Large intestine (tissue), 3 donors: ENCODE measurements around the gene ITSN2. TPM values are rescaled to one million over a fixed set of nuclear protein-coding genes. Genes with fewer than 3 reads are reported as not detected.
"Not testable (repeated sequence)": the region's sequence is repeated elsewhere in the genome, so short reads cannot be mapped to it uniquely, and the experiment has no call there.

Source experiments
- DNase-seq, 2 donors: peaks; one replicate each; pipeline versions ENCODE4 v3.0.0 to v3.0.0-alpha.2; 2013
- H3K27ac ChIP-seq: one replicate; pipeline ENCODE4 v1.5.1; 2013; ENCODE audit warnings: low read length
- H3K27me3 ChIP-seq: 2 replicates; pipeline ENCODE4 v1.6.1; 2013; ENCODE audit warnings: low read length; ENCODE audit not compliant: control insufficient read depth, insufficient read depth
- H3K36me3 ChIP-seq: 2 replicates; pipeline ENCODE4 v1.6.1; 2013; ENCODE audit warnings: low read length; ENCODE audit not compliant: control insufficient read depth, insufficient read depth
- H3K4me1 ChIP-seq: one replicate; pipeline ENCODE4 v1.6.1; 2013; ENCODE audit warnings: low read length; ENCODE audit not compliant: control insufficient read depth, insufficient read depth
- H3K4me3 ChIP-seq: one replicate; pipeline ENCODE4 v1.5.1; 2013; ENCODE audit warnings: low read length
- H3K9me3 ChIP-seq: one replicate; pipeline ENCODE4 v1.6.1; 2013; ENCODE audit warnings: mild to moderate bottlenecking, low read depth, low read length, moderate library complexity; ENCODE audit not compliant: control insufficient read depth
- WGBS: methylation state at CpG from one replicate; pipeline ENCODE4 v1.1.5; 2013; ENCODE audit warnings: low lambda C conversion rate; ENCODE audit not compliant: insufficient coverage; 5-methylcytosine and 5-hydroxymethylcytosine counted together
- polyA plus RNA-seq: library from polyadenylated mRNA; unstranded; fragments of 120-200 nt; gene quantifications from one replicate; pipeline ENCODE4 v1.2.1, GENCODE V29; 2013

Gene ITSN2
- polyA plus RNA-seq, 1 donor: 36.7 TPM

GRCh38 chr2:24206242-24206641 lies 154.1 kb downstream of the ITSN2 start:
- Histone ChIP-seq H3K9me3 (no peaks in the 10 kb centered on the region), H3K36me3 (peaks cover 66% of the 10 kb centered on the region), H3K4me1 (no peaks in the 10 kb centered on the region), H3K27ac (no peak overlapping the region), H3K4me3 (no peak overlapping the region), H3K27me3 (no peaks in the 10 kb centered on the region)
- no peak for DNase-seq
- WGBS: no CpG with 5 or more reads among the region's 6 CpGs

DNA sequence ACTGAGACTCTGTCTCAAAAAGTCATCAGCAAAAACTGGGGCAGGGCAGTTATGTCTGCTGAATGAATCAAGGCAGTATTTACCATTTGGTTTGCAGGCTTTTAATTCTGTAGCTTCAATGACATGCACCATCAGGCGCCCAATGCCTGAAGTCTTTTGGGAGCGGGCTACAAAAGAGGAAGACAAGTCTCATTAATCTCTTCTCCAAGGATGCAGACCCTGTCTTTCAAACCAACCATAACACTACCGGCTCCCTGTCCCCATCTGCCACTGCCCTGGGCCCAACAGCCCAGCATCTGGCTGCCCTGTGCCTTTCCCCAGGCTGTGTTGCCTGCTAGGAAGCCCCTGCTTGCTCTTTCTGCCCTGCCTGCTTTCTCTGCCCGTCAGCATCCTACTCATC lies 155.2 kb downstream of the ITSN2 start:
- DNase-seq: no peak
- Histone ChIP-seq H3K4me1 (no peaks in the 10 kb centered on the region), H3K36me3 (peaks cover 60% of the 10 kb centered on the region), H3K9me3 (no peaks in the 10 kb centered on the region), H3K27me3 (no peaks in the 10 kb centered on the region), H3K27ac (no peak overlapping the region), H3K4me3 (no peak overlapping the region)
- no CpG with 5 or more reads among the region's 4 CpGs for WGBS

GRCh38 chr2:24204505-24204904 lies 155.8 kb downstream of the ITSN2 start:
- Histone ChIP-seq H3K27me3 (no peaks in the 10 kb centered on the region), H3K27ac (no peak overlapping the region), H3K4me1 (no peaks in the 10 kb centered on the region), H3K36me3 (peaks cover 54% of the 10 kb centered on the region), H3K9me3 (no peaks in the 10 kb centered on the region), H3K4me3 (no peak overlapping the region)
- no peak for DNase-seq
- no CpG with 5 or more reads among the region's 12 CpGs for WGBS

- H3K36me3 ChIP-seq: peaks cover 47% of the 10 kb centered on the region
Observed at GRCh38 chr2:24203787-24204150, 156.6 kb downstream of the ITSN2 start.

DNA sequence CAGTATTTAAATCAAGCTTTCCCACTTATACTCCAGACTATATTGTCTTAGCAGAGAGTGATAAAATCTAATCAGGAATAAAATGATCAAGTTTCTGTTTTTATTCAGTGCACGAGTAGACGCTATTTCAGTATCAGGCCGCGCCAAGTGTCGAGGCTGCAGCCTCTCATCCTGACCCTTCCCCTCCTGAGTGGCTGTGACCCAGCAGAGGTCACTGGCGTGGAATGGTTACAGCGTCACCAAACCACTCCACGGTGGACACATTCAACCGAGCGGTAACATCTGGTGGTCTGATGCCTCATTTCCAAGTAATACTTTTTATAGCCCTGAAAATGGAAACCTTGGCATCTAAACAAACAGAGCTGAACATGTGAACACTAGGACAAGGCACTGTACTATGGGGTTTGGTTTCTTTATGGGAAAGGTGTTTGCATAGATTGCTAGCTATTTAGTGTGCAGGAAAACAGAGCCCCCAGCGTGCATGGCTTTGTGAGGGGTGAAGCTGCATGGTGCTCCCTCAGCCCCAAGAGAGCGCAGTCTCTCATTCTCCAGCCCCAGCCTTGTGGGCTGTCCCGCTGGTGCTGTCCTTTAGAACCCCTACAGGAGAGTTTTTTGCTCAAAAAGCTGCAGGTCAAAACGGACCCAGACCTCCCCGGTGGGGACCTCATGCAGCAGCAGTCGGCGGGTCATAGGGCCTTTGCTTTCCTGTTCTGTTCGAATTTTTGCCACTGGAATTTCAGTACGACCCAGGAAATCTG lies 157.1 kb downstream of the ITSN2 start:
- Histone ChIP-seq H3K4me3 (no peak overlapping the region), H3K4me1 (no peaks in the 10 kb centered on the region), H3K27me3 (no peaks in the 10 kb centered on the region), H3K9me3 (no peaks in the 10 kb centered on the region), H3K27ac (no peak overlapping the region), H3K36me3 (peaks cover 42% of the 10 kb centered on the region)
- no peak for DNase-seq
- WGBS: 100% methylated on average over 2 of the region's 19 CpGs

More at GRCh38 chr2:24203787-24204150, 156.6 kb downstream of the ITSN2 start:
- Histone ChIP-seq H3K27ac (no peak overlapping the region), H3K9me3 (no peaks in the 10 kb centered on the region), H3K4me1 (no peaks in the 10 kb centered on the region), H3K27me3 (no peaks in the 10 kb centered on the region), H3K4me3 (no peak overlapping the region)
- DNase-seq: no peak
- 80% methylated on average over 1 of the region's 5 CpGs for WGBS

GRCh38 chr2:24200799-24201198 lies 159.5 kb downstream of the ITSN2 start:
- peaks cover 34% of the 10 kb centered on the region for H3K36me3 ChIP-seq
- no peak for DNase-seq
- H3K9me3 ChIP-seq: no peaks in the 10 kb centered on the region
- H3K27me3 ChIP-seq: no peaks in the 10 kb centered on the region
- H3K4me3 ChIP-seq: no peak overlapping the region
- no CpG with 5 or more reads among the region's 3 CpGs for WGBS
- no peaks in the 10 kb centered on the region for H3K4me1 ChIP-seq
- no peak overlapping the region for H3K27ac ChIP-seq

- Histone ChIP-seq H3K27me3 (no peaks in the 10 kb centered on the region), H3K4me1 (no peaks in the 10 kb centered on the region), H3K27ac (no peak overlapping the region), H3K4me3 (no peak overlapping the region), H3K36me3 (peaks cover 29% of the 10 kb centered on the region), H3K9me3 (no peaks in the 10 kb centered on the region)
- DNase-seq: no peak
- WGBS: no CpG with 5 or more reads among the region's 12 CpGs
Observed at GRCh38 chr2:24199968-24200590, 160.3 kb downstream of the ITSN2 start.

DNA sequence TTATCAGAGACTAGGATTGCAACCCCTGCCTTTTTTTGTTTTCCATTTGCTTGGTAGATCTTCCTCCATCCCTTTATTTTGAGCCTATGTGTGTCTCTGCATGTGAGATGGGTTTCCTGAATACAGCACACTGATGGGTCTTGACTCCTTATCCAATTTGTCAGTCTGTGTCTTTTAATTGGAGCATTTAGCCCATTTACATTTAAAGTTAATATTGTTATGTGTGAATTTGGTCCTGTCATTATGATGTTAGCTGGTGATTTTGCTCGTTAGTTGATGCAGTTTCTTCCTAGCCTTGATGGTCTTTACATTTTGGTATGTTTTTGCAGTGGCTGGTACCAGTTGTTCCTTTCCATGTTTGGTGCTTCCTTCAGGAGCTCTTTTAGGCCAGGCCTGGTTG lies 163.1 kb downstream of the ITSN2 start:
- not testable (repeated sequence) for H3K27ac ChIP-seq, DNase-seq, H3K9me3 ChIP-seq, H3K27me3 ChIP-seq, H3K4me3 ChIP-seq, H3K4me1 ChIP-seq, H3K36me3 ChIP-seq
- WGBS: no CpG with 5 or more reads among the region's 1 CpG

DNA sequence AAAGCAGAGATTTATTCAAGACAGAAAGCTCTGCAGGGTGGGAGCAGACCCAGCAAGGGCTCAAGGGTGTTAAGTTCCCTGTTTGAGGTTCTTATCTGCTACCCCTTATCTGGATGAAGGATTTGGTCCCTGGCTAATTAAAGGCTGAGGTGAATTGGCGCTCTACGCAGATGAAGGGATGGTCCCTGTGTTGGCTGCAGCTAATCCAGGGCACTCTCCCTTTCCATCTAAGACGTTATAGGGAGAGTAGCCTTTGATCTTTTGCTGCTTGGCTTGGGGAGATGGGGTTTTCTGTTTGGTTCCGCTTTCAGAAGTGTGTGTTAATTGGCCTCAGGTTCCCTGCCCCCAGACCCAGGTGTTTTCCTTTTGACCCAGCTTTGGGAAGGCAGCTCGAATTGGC lies 168.5 kb downstream of the ITSN2 start:
- Histone ChIP-seq H3K36me3 (no peaks in the 10 kb centered on the region), H3K27ac (no peak overlapping the region), H3K27me3 (no peaks in the 10 kb centered on the region), H3K9me3 (no peaks in the 10 kb centered on the region), H3K4me1 (no peaks in the 10 kb centered on the region), H3K4me3 (no peak overlapping the region)
- WGBS: no CpG with 5 or more reads among the region's 5 CpGs
- peak in 1 of 2 donors; percentile 20 for DNase-seq

- Histone ChIP-seq H3K36me3 (no peaks in the 10 kb centered on the region), H3K9me3 (no peaks in the 10 kb centered on the region), H3K27ac (no peak overlapping the region), H3K27me3 (no peaks in the 10 kb centered on the region), H3K4me1 (no peaks in the 10 kb centered on the region), H3K4me3 (no peak overlapping the region)
- no peak for DNase-seq
- 100% methylated on average over 1 of the region's 9 CpGs for WGBS
Observed at GRCh38 chr2:24191156-24191555, 169.2 kb downstream of the ITSN2 start.

DNA sequence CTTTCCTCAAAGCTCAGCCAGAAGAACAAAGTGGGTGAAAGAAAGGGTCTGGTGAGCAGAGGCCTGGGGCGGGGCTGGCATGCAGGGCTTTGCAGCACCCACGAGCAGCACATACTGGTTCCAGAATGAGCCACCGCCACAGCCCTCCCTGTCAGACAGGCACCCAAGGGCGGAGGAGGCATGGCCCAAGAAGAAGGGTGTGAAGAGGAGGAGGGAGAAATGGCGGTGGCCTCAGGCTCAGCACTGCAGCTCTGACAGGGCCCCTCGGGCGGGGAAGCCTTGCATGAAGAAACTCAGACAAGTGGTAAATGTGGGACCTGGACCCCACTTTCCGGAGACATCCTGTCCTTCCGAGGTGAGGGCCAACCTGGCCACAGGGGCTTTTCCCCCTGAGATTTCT lies 169.8 kb downstream of the ITSN2 start:
- WGBS: no CpG with 5 or more reads among the region's 9 CpGs
- Histone ChIP-seq H3K27me3 (no peaks in the 10 kb centered on the region), H3K9me3 (no peaks in the 10 kb centered on the region), H3K4me3 (no peak overlapping the region), H3K36me3 (no peaks in the 10 kb centered on the region), H3K4me1 (no peaks in the 10 kb centered on the region), H3K27ac (no peak overlapping the region)
- DNase-seq: no peak
